ENCODE results near the gene TMEM132C. TPM values are rescaled to one million over a fixed set of nuclear protein-coding genes. Genes with fewer than 3 reads are reported as not detected.

Gene TMEM132C
- total and polyA plus RNA-seq, 4 donors = 0.05 to 0.08 (median 0.05) TPM; not detected in 1

- TF ChIP-seq RAD21 (IDR thresholded peaks at IDR 0.05) (no peak), CTCF (IDR thresholded peaks at IDR 0.05; ENCODE audit: low read depth, low read length, missing input control) (no peak), TAF1 (conservative IDR thresholded peaks at IDR 0.05) (no peak), HNF4G (IDR thresholded peaks at IDR 0.05) (no peak), JUND (IDR thresholded peaks at IDR 0.05) (no peak), RXRA (IDR thresholded peaks at IDR 0.05) (no peak), GABPA (IDR thresholded peaks at IDR 0.05 in 1 of 2, conservative IDR thresholded peaks at IDR 0.05 in 1 of 2) (no peak), EGR1 (IDR thresholded peaks at IDR 0.05; ENCODE audit: low read depth in 2 of 2) (no peak), SP1 (IDR thresholded peaks at IDR 0.05) (no peak), NR2F2 (IDR thresholded peaks at IDR 0.05) (no peak)
- TF ChIP-seq, protein P1, sequence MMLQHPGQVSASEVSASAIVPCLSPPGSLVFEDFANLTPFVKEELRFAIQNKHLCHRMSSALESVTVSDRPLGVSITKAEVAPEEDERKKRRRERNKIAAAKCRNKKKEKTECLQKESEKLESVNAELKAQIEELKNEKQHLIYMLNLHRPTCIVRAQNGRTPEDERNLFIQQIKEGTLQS (IDR thresholded peaks at IDR 0.05) = no peak
- TF ChIP-seq, protein P2, sequence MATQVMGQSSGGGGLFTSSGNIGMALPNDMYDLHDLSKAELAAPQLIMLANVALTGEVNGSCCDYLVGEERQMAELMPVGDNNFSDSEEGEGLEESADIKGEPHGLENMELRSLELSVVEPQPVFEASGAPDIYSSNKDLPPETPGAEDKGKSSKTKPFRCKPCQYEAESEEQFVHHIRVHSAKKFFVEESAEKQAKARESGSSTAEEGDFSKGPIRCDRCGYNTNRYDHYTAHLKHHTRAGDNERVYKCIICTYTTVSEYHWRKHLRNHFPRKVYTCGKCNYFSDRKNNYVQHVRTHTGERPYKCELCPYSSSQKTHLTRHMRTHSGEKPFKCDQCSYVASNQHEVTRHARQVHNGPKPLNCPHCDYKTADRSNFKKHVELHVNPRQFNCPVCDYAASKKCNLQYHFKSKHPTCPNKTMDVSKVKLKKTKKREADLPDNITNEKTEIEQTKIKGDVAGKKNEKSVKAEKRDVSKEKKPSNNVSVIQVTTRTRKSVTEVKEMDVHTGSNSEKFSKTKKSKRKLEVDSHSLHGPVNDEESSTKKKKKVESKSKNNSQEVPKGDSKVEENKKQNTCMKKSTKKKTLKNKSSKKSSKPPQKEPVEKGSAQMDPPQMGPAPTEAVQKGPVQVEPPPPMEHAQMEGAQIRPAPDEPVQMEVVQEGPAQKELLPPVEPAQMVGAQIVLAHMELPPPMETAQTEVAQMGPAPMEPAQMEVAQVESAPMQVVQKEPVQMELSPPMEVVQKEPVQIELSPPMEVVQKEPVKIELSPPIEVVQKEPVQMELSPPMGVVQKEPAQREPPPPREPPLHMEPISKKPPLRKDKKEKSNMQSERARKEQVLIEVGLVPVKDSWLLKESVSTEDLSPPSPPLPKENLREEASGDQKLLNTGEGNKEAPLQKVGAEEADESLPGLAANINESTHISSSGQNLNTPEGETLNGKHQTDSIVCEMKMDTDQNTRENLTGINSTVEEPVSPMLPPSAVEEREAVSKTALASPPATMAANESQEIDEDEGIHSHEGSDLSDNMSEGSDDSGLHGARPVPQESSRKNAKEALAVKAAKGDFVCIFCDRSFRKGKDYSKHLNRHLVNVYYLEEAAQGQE (IDR thresholded peaks at IDR 0.05) = no peak
- TF ChIP-seq, protein P3, sequence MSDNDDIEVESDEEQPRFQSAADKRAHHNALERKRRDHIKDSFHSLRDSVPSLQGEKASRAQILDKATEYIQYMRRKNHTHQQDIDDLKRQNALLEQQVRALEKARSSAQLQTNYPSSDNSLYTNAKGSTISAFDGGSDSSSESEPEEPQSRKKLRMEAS (IDR thresholded peaks at IDR 0.05) = no peak
- no peak overlapping the region for H3K9ac ChIP-seq (ENCODE audit: low read depth in 1 of 2, low read length in 2 of 2)
- H3K4me3 ChIP-seq (ENCODE audit: low read depth in 1 of 3, low read length in 3 of 3) = peak overlapping the region in 1 of 3 donors; percentile 40
- WGBS = 3% methylated on average over 58 of the region's 58 CpGs
- peak; percentile 9 for DNase-seq (ENCODE audit: low spot score)
- H3K27me3 ChIP-seq (ENCODE audit: control insufficient read depth in 4 of 4, insufficient read depth in 4 of 4, low read length in 3 of 4) = peaks cover 0 to 21% (median 16%) of the 10 kb centered on the region in 4 donors
- no peak overlapping the region for H3K27ac ChIP-seq (ENCODE audit: low read depth in 1 of 2, low read length in 2 of 2)
- no peaks in the 10 kb centered on the region for H3K36me3 ChIP-seq (ENCODE audit: control insufficient read depth in 4 of 4, insufficient read depth in 3 of 4, low read depth in 1 of 4, low read length in 3 of 4)
- H3K4me1 ChIP-seq (ENCODE audit: control insufficient read depth in 4 of 4, insufficient read depth in 4 of 4, low read length in 3 of 4) = peaks cover 0 to 2% (median 0%) of the 10 kb centered on the region in 4 donors
- H3K9me3 ChIP-seq (ENCODE audit: control insufficient read depth in 4 of 4, low read length in 3 of 4) = no peaks in the 10 kb centered on the region
These were observed 334 bp upstream of the TMEM132C start for GRCh38 chr12:128266541-128267130.

GRCh38 chr12:128267651-128268378 is 845 bp downstream of the TMEM132C start:
- Histone ChIP-seq H3K36me3 (ENCODE audit: control insufficient read depth in 4 of 4, insufficient read depth in 3 of 4, low read depth in 1 of 4, low read length in 3 of 4) (no peaks in the 10 kb centered on the region), H3K9me3 (ENCODE audit: control insufficient read depth in 4 of 4, low read length in 3 of 4) (no peaks in the 10 kb centered on the region), H3K4me3 (ENCODE audit: low read depth in 1 of 3, low read length in 3 of 3) (no peak overlapping the region), H3K9ac (ENCODE audit: low read depth in 1 of 2, low read length in 2 of 2) (no peak overlapping the region), H3K27me3 (ENCODE audit: control insufficient read depth in 4 of 4, insufficient read depth in 4 of 4, low read length in 3 of 4) (peaks cover 0 to 21% (median 15%) of the 10 kb centered on the region in 4 donors), H3K27ac (ENCODE audit: low read depth in 1 of 2, low read length in 2 of 2) (no peak overlapping the region), H3K4me1 (ENCODE audit: control insufficient read depth in 4 of 4, insufficient read depth in 4 of 4, low read length in 3 of 4) (peaks cover 0 to 2% (median 0%) of the 10 kb centered on the region in 4 donors)
- WGBS = 4% methylated on average over 51 of the region's 51 CpGs
- peak; percentile 29 for DNase-seq (ENCODE audit: low spot score)
- TF ChIP-seq FOXA2 (IDR thresholded peaks at IDR 0.05) (no peak), ZBTB33 (IDR thresholded peaks at IDR 0.05) (no peak), HNF4G (IDR thresholded peaks at IDR 0.05) (no peak), RXRA (IDR thresholded peaks at IDR 0.05) (no peak), NR2F2 (IDR thresholded peaks at IDR 0.05) (no peak), TAF1 (conservative IDR thresholded peaks at IDR 0.05) (no peak), SP1 (IDR thresholded peaks at IDR 0.05) (no peak), EGR1 (IDR thresholded peaks at IDR 0.05; ENCODE audit: low read depth in 2 of 2) (no peak)
- TF ChIP-seq, protein P1 (IDR thresholded peaks at IDR 0.05) = no peak
- TF ChIP-seq, protein P2 (IDR thresholded peaks at IDR 0.05) = no peak

All from liver (tissue), 9 donors.